ENCODE data around the gene GPR160.
"Not testable (repeated sequence)": the region's sequence is repeated elsewhere in the genome, so short reads cannot be mapped to it uniquely, and the experiment has no call there.

The GPR160 gene

DNA sequence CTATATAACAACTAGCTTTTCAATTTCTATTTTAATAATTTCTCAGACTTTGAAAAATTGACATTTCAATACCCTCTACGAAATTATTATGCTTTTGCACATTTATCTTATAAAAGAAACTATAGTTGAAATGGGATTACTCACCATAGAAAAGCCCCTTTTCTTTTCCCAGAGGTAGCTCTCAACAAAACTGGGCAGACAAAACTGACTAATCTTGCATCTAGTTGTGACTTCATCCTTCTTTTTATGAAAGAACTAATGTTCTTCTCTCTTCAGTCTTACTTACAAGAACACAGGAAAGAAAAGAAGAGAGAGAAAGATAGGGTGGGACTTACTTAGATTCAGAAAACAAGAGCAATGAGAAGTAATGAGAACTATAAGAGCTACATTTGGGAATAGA, 61.0 kb downstream of the GPR160 start:
- no peaks in the 10 kb centered on the region for H3K9me3 Mint-ChIP-seq
- H3K27ac Mint-ChIP-seq, result peak overlapping the region; percentile 41
- H3K4me3 Mint-ChIP-seq, result no peak overlapping the region
- H3K36me3 Mint-ChIP-seq (ENCODE audit: low read depth), result peaks cover 89% of the 10 kb centered on the region
- peaks cover 11% of the 10 kb centered on the region for H3K4me1 Mint-ChIP-seq (ENCODE audit: low read depth)
- H3K27me3 Mint-ChIP-seq, result no peaks in the 10 kb centered on the region

GRCh38 chr3:170100944-170101343, 63.1 kb downstream of the GPR160 start:
- Mint-ChIP-seq H3K4me3 (no peak overlapping the region), H3K36me3 (ENCODE audit: low read depth) (peaks cover 71% of the 10 kb centered on the region), H3K9me3 (no peaks in the 10 kb centered on the region), H3K27ac (no peak overlapping the region), H3K27me3 (no peaks in the 10 kb centered on the region), H3K4me1 (ENCODE audit: low read depth) (peaks cover 11% of the 10 kb centered on the region)

DNA sequence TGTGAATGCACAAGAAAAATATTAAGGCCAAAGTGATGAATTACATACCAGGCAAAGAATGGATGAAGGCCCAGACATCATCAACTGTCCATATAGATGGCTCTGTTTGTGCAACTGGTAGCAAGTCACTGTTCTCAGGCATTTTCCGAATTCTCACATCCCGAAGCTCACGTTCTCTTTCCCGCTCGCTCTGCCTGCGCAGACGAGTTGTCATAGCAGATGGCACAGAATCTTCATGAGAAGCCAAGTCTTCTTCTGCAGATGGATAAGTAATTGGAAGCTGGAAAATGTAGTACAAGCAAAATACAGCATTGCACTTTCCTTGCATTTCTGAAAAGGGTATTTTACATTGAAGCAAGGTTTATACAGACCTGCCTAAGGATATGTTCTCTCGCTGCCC, 64.6 kb downstream of the GPR160 start:
- Mint-ChIP-seq H3K27me3 (no peaks in the 10 kb centered on the region), H3K27ac (no peak overlapping the region), H3K4me1 (ENCODE audit: low read depth) (peaks cover 11% of the 10 kb centered on the region)

DNA sequence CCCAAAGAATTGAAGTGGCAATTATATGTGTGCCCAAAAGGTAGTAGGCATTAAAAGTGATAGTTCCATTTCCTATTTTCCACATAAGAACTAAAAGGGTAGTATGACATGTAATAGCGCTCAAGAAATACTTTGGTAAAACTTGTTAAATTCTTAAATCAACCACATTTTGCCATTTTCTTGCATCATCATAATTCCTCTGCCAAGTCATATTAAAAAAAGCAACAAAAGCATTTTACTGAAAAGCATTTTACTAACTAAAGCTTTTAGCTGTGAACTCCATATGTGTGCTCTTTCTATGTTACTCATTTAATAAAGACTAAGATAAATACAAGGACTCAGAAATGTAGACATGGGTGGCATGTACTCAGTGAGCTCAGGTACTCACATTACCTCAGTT, 70.1 kb downstream of the GPR160 start:
- Mint-ChIP-seq H3K27ac (no peak overlapping the region), H3K9me3 (no peaks in the 10 kb centered on the region), H3K4me3 (no peak overlapping the region), H3K27me3 (no peaks in the 10 kb centered on the region), H3K4me1 (ENCODE audit: low read depth) (peaks cover 12% of the 10 kb centered on the region), H3K36me3 (ENCODE audit: low read depth) (peaks cover 54% of the 10 kb centered on the region)

More for the DNA sequence above, 64.6 kb downstream of the GPR160 start:
- Mint-ChIP-seq H3K9me3 (no peaks in the 10 kb centered on the region), H3K4me3 (no peak overlapping the region), H3K36me3 (ENCODE audit: low read depth) (peaks cover 61% of the 10 kb centered on the region)

DNA sequence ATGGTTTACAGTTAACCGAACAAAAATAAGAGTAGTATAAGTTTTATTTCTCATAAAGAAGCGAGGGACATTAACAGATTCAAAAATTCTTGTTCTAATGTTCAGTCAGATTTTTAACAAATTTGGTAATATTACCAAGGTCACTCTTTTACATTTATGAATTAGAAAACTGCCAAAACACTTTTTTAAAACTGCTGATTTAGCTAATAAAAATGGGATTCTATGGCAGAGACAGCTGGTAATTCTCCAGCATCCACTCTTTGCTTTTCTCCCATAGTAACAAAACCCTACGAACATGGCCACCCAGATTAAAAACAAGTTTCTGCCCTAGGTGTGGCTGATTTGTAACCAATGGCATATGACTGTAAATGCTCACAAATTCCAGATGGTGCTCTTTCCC, 71.2 kb downstream of the GPR160 start:
- Mint-ChIP-seq H3K27ac (no peak overlapping the region), H3K9me3 (no peaks in the 10 kb centered on the region), H3K4me3 (no peak overlapping the region), H3K36me3 (ENCODE audit: low read depth) (peaks cover 58% of the 10 kb centered on the region), H3K27me3 (no peaks in the 10 kb centered on the region), H3K4me1 (ENCODE audit: low read depth) (peaks cover 12% of the 10 kb centered on the region)

DNA sequence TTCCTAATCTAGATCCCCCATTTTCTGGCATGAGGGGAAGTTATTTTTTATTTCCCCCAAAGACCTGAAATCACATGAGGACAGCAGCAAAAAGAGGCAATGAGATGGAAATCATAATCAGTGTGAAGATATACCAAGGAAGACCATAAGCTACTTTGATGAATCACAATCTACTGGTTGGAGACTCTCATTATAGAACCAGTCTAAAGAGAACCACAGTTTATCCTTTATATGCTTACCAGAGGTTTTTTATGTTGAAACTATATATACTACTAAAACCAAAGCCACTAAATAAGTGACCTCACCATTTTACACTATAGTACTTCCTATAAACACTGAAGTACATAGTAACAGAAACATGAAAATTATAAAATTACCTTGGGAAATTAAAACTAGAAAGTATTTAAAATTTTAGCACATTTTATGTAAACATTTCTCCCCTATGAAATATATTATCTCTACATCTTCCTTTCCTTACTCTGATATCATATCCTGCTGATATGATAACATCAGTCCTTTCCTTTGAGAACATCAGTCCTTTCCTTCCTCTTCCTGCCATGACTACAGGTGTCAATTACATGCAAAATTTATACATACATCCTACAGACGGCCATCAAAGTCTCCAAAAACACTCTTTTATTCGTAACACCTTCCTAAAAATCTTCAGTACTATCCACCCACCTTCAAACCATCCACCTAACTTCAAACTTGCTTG, 71.9 kb downstream of the GPR160 start:
- Mint-ChIP-seq H3K27me3 (no peaks in the 10 kb centered on the region), H3K9me3 (no peaks in the 10 kb centered on the region), H3K4me3 (no peak overlapping the region), H3K36me3 (ENCODE audit: low read depth) (peaks cover 61% of the 10 kb centered on the region), H3K4me1 (ENCODE audit: low read depth) (peaks cover 12% of the 10 kb centered on the region), H3K27ac (peak overlapping the region; percentile 20)

GRCh38 chr3:170111147-170111771, 73.5 kb downstream of the GPR160 start:
- H3K9me3 Mint-ChIP-seq, result no peaks in the 10 kb centered on the region
- H3K4me3 Mint-ChIP-seq, result no peak overlapping the region
- peaks cover 12% of the 10 kb centered on the region for H3K4me1 Mint-ChIP-seq (ENCODE audit: low read depth)
- peaks cover 66% of the 10 kb centered on the region for H3K36me3 Mint-ChIP-seq (ENCODE audit: low read depth)
- H3K27ac Mint-ChIP-seq, result peak overlapping the region; percentile 55
- H3K27me3 Mint-ChIP-seq, result no peaks in the 10 kb centered on the region

- H3K4me1 Mint-ChIP-seq (ENCODE audit: low read depth), result peaks cover 12% of the 10 kb centered on the region
- not testable (repeated sequence) for H3K4me3 Mint-ChIP-seq, H3K27me3 Mint-ChIP-seq, H3K27ac Mint-ChIP-seq, H3K9me3 Mint-ChIP-seq
- peaks cover 60% of the 10 kb centered on the region for H3K36me3 Mint-ChIP-seq (ENCODE audit: low read depth)
Observed at GRCh38 chr3:170114165-170114564, 76.4 kb downstream of the GPR160 start.

DNA sequence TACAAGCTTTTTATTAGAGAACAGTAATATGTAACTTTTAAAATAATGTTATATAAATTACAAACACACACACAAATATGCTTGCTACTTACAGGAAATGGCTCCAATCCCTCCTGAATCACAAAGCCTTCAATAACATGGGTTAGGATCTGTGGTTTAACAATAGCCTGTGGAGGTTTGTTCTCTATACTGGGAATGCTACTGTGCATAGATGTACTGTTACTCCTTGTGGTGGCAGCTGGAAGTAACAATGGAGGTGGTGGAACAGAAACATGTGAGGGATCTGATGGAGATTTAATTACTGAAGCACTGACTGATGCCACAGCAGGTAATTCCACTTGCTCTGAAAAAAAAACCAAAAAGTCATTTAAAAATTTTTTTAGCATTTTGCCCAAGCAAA, 79.3 kb downstream of the GPR160 start:
- Mint-ChIP-seq H3K4me3 (no peak overlapping the region), H3K27me3 (no peaks in the 10 kb centered on the region), H3K9me3 (no peaks in the 10 kb centered on the region), H3K27ac (no peak overlapping the region), H3K36me3 (ENCODE audit: low read depth) (peaks cover 52% of the 10 kb centered on the region), H3K4me1 (ENCODE audit: low read depth) (no peaks in the 10 kb centered on the region)

DNA sequence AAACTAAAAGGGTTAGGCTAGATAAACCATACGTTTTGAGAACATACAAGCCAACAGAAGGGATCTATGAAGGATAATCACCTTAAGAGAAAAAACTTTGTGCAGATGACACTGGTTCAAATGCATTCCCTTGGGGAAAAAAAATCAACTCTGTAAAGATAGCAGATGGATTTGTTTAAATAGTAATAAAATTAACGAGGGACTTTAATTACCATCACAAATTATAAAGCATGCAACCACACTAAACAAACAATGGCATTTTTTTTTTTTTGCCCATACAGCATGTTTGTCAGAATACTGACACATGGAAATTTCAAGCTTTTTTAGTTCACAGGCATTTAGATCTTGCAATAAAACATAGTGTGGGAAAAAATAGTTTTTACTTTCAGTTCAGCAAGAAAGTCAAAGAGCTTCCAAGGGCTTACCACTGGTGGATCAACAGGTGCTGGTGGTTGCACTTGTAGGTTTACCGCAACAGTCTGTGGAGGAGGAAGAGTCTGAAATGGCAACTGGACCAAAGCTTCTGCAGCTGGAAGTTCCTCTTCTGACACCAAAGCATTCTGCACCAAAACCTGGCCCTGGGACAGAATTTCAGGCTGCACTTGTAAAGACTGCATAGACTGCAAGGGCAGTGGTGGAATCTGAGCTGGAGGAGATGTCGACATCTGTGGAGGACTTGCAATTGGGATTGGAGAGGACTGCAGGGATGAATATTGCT, 90.6 kb downstream of the GPR160 start:
- Mint-ChIP-seq H3K4me1 (ENCODE audit: low read depth) (peaks cover 46% of the 10 kb centered on the region), H3K36me3 (ENCODE audit: low read depth) (peaks cover 53% of the 10 kb centered on the region), H3K27ac (peak overlapping the region; percentile 74), H3K9me3 (peaks cover under 1% of the 10 kb centered on the region), H3K4me3 (no peak overlapping the region), H3K27me3 (no peaks in the 10 kb centered on the region)

DNA sequence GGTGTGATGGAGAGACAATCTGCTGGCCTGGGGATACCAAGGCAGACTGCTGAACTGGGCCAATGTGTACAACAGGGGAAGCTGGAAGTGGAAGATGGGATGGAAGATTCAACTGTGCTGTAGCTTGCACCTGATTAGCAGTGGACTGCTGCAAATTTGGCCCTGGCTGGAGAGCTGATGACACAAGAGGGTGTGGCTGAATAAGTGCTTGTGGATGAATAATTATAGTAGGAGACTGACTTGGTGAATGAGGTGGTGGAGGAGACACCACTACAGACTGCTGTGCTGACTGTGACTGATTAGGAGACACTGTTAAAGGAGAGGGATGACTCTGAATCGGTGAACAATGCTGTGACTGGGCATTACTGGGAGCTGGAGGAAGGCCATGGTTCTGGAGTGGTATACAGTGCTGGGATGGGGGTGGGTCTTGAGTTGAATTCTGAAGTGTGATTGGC, 91.2 kb downstream of the GPR160 start:
- Mint-ChIP-seq H3K27me3 (no peaks in the 10 kb centered on the region), H3K36me3 (ENCODE audit: low read depth) (peaks cover 59% of the 10 kb centered on the region), H3K9me3 (peaks cover 3% of the 10 kb centered on the region), H3K27ac (peak overlapping the region; percentile 74), H3K4me1 (ENCODE audit: low read depth) (peaks cover 48% of the 10 kb centered on the region), H3K4me3 (no peak overlapping the region)

GRCh38 chr3:170130532-170130931, 92.7 kb downstream of the GPR160 start:
- Mint-ChIP-seq H3K27ac (no peak overlapping the region), H3K27me3 (no peaks in the 10 kb centered on the region), H3K36me3 (ENCODE audit: low read depth) (peaks cover 69% of the 10 kb centered on the region), H3K4me1 (ENCODE audit: low read depth) (peaks cover 46% of the 10 kb centered on the region), H3K4me3 (no peak overlapping the region), H3K9me3 (peaks cover 3% of the 10 kb centered on the region)

GRCh38 chr3:170132335-170132734, 94.5 kb downstream of the GPR160 start:
- H3K9me3 Mint-ChIP-seq, result peaks cover 3% of the 10 kb centered on the region
- H3K4me3 Mint-ChIP-seq, result no peak overlapping the region
- peak overlapping the region; percentile 75 for H3K27ac Mint-ChIP-seq
- peaks cover 77% of the 10 kb centered on the region for H3K36me3 Mint-ChIP-seq (ENCODE audit: low read depth)
- peaks cover 50% of the 10 kb centered on the region for H3K4me1 Mint-ChIP-seq (ENCODE audit: low read depth)
- H3K27me3 Mint-ChIP-seq, result no peaks in the 10 kb centered on the region
